ENCODE measurements around the gene ICAM2. TPM values are rescaled to one million over a fixed set of nuclear protein-coding genes. Genes with fewer than 3 reads are reported as not detected.

The ICAM2 gene
- total RNA-seq, 3 donors from 2014 or later, result 6.9 to 14.2 (median 10.3) TPM

DNA sequence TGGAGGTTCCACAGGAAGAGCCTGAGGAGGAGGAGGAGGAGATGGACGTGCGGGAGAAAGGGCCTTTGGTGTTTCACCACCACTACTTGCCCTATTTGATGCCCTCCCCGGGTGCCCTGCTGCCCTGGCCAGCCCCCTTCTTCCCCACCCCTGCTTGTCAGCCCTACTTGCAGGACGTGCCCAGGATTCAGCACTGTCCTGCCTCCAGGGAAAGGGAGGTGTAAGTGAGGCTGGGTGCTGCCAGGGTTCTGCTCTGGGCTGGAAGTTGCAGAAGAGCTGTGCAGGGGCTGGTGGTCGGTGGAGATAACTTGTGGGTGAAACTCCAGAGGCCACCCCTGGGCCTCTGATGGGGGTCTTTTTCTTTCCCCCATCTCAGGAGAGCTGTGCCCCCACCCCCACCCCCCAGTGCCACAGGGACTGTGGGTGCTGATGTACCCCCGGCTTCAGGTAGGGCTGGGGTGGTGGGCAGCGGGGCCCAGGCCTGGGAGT lies 19.3 kb downstream of the ICAM2 start:
- TF ChIP-seq, protein P1, sequence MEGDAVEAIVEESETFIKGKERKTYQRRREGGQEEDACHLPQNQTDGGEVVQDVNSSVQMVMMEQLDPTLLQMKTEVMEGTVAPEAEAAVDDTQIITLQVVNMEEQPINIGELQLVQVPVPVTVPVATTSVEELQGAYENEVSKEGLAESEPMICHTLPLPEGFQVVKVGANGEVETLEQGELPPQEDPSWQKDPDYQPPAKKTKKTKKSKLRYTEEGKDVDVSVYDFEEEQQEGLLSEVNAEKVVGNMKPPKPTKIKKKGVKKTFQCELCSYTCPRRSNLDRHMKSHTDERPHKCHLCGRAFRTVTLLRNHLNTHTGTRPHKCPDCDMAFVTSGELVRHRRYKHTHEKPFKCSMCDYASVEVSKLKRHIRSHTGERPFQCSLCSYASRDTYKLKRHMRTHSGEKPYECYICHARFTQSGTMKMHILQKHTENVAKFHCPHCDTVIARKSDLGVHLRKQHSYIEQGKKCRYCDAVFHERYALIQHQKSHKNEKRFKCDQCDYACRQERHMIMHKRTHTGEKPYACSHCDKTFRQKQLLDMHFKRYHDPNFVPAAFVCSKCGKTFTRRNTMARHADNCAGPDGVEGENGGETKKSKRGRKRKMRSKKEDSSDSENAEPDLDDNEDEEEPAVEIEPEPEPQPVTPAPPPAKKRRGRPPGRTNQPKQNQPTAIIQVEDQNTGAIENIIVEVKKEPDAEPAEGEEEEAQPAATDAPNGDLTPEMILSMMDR (IDR thresholded peaks at IDR 0.05), result no peak
- H3K4me1 ChIP-seq (ENCODE audit: low read depth), result peaks cover 20% of the 10 kb centered on the region
- intact Hi-C loops (cut with DNase I, micrococcal nuclease), result no loop called here
- DNase-seq (no peak), ATAC-seq (no peak)
- no peak overlapping the region for H3K4me3 ChIP-seq
- no peaks in the 10 kb centered on the region for H3K36me3 ChIP-seq (ENCODE audit: low read depth)
- H3K9me3 ChIP-seq, result no peaks in the 10 kb centered on the region

DNA sequence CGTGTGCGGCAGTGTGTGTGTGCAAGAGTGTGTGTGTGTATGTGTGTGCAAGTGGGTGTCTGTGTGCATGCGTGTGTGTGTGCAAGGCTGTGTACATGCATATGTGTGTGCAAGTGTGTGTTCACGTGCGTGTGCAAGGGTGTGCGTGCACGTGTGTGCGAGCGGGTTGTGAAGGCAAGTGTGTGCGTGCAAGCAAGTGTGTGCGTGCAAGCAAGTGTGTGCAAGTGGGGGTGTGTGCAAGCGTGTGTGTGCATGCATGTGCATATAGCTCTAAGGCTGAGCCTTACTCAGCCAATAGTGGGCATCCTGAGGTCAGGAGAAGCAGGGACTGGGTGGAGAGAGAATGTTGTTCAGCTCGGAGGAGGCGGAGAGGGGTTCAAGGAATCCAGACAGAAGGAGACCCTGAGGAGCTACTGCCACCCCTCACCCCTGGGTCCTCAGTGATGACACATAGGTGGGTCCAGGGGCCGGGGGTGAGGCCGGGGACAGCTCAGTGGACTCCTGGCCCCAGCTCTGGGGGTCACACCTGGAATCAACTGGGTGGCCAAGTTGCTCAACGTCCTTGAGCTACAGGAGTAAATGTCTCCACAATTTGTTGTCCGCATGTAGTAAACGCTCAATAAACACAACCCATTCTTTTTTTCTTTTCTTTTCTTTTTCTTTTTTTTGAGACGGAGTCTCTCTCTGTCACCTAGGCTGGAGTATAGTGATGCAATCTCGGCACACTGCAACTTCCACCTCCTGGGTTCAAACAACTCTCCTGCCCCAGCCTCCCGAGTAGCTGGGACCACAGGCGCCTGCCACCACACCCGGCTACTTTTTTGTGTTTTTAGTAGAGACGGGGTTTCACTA lies 20.5 kb downstream of the ICAM2 start:
- no peaks in the 10 kb centered on the region for H3K36me3 ChIP-seq (ENCODE audit: low read depth)
- intact Hi-C loops (cut with DNase I, micrococcal nuclease), result no loop called here
- H3K4me1 ChIP-seq (ENCODE audit: low read depth), result peaks cover 13% of the 10 kb centered on the region
- ATAC-seq, result no peak
- no peak overlapping the region for H3K4me3 ChIP-seq
- no peak for DNase-seq
- TF ChIP-seq, protein P1 (IDR thresholded peaks at IDR 0.05), result no peak
- H3K9me3 ChIP-seq, result no peaks in the 10 kb centered on the region

DNA sequence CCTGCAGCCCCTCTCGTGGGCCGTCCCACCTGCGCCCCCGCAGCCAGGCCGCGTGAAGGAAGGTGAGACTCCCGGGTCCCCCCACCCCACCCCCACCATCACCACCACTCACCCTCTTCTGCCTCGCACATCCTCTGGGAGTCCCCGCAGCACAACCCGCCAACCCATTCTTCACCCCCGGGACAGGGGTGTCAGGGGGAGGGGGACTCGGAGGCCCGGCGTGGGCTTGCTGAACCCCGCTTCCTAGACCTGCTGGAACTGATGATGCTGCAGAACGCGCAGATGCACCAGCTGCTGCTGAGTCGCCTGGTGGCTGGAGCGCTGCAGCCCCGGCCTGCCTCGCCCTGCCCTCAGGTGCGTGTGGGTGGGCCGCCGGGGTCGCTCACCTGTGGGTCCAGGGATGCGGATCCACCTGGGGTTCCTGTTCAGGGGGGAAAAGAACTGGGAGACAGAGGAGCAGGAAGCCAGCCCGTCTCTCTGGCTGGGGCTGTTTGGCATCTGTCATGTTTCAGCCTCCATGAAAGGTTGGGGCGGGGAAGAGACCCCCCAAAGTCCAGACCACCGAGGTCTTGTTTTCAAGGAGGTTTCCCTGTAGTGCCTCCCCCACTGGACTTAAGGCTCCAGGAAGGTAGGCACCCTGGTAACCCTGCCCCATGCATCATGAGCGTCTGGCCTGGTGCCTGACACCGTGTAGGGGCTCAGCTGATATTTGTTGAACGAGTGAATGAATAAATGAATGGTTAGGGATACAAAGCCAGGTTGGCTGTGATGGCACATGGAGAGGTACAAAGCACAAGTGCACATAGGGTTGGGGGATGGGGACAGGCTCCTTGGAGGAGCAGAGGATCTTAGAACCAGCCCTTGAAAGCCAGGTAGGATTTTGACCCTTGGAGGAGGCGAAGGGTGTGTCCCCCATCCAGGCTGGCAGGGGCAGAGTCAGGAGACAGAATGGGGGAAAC lies 21.4 kb downstream of the ICAM2 start:
- Histone ChIP-seq H3K36me3 (ENCODE audit: low read depth) (no peaks in the 10 kb centered on the region), H3K9me3 (no peaks in the 10 kb centered on the region), H3K4me1 (ENCODE audit: low read depth) (peaks cover 13% of the 10 kb centered on the region), H3K4me3 (no peak overlapping the region)
- intact Hi-C loops (cut with DNase I, micrococcal nuclease), result no loop called here
- DNase-seq (peak in 1 of 3 donors; percentile 24), ATAC-seq (peak; percentile 12)
- TF ChIP-seq, protein P1 (IDR thresholded peaks at IDR 0.05), result no peak

DNA sequence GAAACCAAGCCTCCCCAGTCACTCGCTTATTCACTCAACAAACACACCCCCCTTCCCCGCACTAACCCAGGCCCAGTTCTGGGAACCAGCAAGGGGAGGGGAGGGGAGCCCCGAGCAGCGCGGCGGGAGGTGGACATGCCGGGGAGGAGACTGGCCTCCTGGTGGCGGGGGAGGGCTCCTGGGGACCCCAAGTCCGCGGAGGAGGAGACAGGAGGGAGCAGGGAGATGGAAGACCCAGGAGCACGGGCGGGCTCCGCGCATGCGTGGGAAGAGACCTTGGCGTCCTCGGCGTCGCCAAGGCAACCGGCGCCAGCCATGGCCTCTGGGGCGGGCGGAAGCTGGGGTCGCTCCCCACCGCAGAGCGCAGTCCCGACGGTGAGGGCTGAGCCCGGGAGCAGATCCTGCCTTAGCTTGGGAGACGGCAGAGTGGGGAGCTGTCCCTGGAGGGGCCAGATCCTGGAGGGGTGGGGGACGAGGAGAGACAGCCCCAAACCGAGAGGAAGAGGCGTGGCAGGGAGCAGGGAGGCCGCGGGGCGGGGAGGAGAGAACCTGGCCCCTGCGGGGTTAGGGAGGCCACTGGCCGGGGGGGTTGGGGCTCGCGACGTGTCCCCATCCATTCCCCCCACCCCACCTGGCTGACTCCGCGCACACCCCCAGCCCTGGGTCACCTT lies 22.2 kb downstream of the ICAM2 start, which contains the start of gene PRR29:
Gene PRR29, plus strand, starts transcription at position 302 of the 671 bp plus-strand sequence. Its CDS starts 14 bp downstream, at position 316.
- DNase-seq (peak; percentile 66 to 84 (median 75)), ATAC-seq (peak; percentile 72)
- H3K9me3 ChIP-seq, result no peaks in the 10 kb centered on the region
- no peaks in the 10 kb centered on the region for H3K36me3 ChIP-seq (ENCODE audit: low read depth)
- TF ChIP-seq, protein P1 (IDR thresholded peaks at IDR 0.05), result no peak
- no peak within 1 kb of the TSS for H3K4me3 ChIP-seq
- intact Hi-C loops (cut with DNase I, micrococcal nuclease), result no loop called here
- H3K4me1 ChIP-seq (ENCODE audit: low read depth), result peaks cover 13% of the 10 kb centered on the region
